Natural killer cell (primary cell): ENCODE results near the gene TPO. TPM values are rescaled to one million over a fixed set of nuclear protein-coding genes. Genes with fewer than 3 reads are reported as not detected.

Experiments
- ATAC-seq, 3 donors: fragments of 150-1000 bp in 2 of 3; fragments of 200-7000 bp in 1 of 3; cut with Tn5 transposase; 1 replicate in 1 of 3; 2 replicates in 2 of 3; pipeline ENCODE4 v1.10.0; 2021; ENCODE audit warnings: mild to moderate bottlenecking in 2 of 3, moderate library complexity in 2 of 3
- DNase-seq, 2 donors: peaks; one replicate each; pipeline versions ENCODE4 v3.0.0 to v3.0.0-alpha.2; 2013 to 2021; ENCODE audit warnings: mixed read lengths in 1 of 2
- H3K27ac ChIP-seq: one replicate; pipeline ENCODE4 v1.5.1; 2013; ENCODE audit warnings: mild to moderate bottlenecking, low read length
- H3K27me3 ChIP-seq: one replicate; pipeline ENCODE4 v1.6.1; 2013; ENCODE audit warnings: low read length; ENCODE audit not compliant: control insufficient read depth, insufficient read depth
- H3K36me3 ChIP-seq: one replicate; pipeline ENCODE4 v1.6.1; 2013; ENCODE audit warnings: low read length; ENCODE audit not compliant: control insufficient read depth, insufficient read depth
- H3K4me1 ChIP-seq: one replicate; pipeline ENCODE4 v1.6.1; 2013; ENCODE audit warnings: low read length; ENCODE audit not compliant: control insufficient read depth, insufficient read depth
- H3K4me3 ChIP-seq: one replicate; pipeline ENCODE4 v1.5.1; 2013; ENCODE audit warnings: low read length
- H3K9me3 ChIP-seq: one replicate; pipeline ENCODE4 v1.6.1; 2013; ENCODE audit warnings: low read length; ENCODE audit not compliant: control insufficient read depth, insufficient read depth
- H3K27ac Mint-ChIP-seq, 2 donors: one replicate each; pipeline ENCODE4 v1.8.0; 2022; ENCODE audit warnings: mild to moderate bottlenecking in 2 of 2, mixed read lengths in 2 of 2, moderate library complexity in 1 of 2
- H3K27me3 Mint-ChIP-seq, 2 donors: one replicate each; pipeline ENCODE4 v1.8.0; 2022; ENCODE audit warnings: low read depth in 2 of 2, mixed read lengths in 2 of 2
- H3K36me3 Mint-ChIP-seq: one replicate; pipeline ENCODE4 v1.8.0; 2022; ENCODE audit warnings: mixed read lengths
- H3K4me1 Mint-ChIP-seq, 2 donors: one replicate each; pipeline ENCODE4 v1.8.0; 2022; ENCODE audit warnings: mixed read lengths in 2 of 2
- H3K4me3 Mint-ChIP-seq: one replicate; pipeline ENCODE4 v1.8.0; 2022; ENCODE audit warnings: mild to moderate bottlenecking, moderate library complexity, mixed read lengths
- H3K9me3 Mint-ChIP-seq, 2 donors: one replicate each; pipeline ENCODE4 v1.8.0; 2022; ENCODE audit warnings: mixed read lengths in 2 of 2
- WGBS: methylation state at CpG from one replicate; pipeline ENCODE4 v1.1.7; 2013; ENCODE audit warnings: missing lambda C conversion rate; ENCODE audit not compliant: insufficient coverage; 5-methylcytosine and 5-hydroxymethylcytosine counted together
- intact Hi-C: fragments of 100-400 bp; cut with micrococcal nuclease; formaldehyde crosslinking; loops from one replicate; pipeline ENCODE4 v1.14.2; 2022
- total RNA-seq, 4 donors: library from RNA; stranded (reverse); fragments of 120-200 nt in 1 of 4; gene quantifications; one replicate each; pipeline versions ENCODE4 v1.2.3 to v1.2.4, GENCODE V29; 2013 to 2022
- TF ChIP-seq, protein P1 (sequence below): fragments of 200-600 bp; IDR thresholded peaks from one replicate; pipeline ENCODE4 v1.8.0; 2022; ENCODE audit warnings: antibody characterized with exemption

Gene TPO
- total RNA-seq, 3 donors from 2014 or later (not counting 1 experiment from before 2014, with no cell fraction given): not detected

DNA sequence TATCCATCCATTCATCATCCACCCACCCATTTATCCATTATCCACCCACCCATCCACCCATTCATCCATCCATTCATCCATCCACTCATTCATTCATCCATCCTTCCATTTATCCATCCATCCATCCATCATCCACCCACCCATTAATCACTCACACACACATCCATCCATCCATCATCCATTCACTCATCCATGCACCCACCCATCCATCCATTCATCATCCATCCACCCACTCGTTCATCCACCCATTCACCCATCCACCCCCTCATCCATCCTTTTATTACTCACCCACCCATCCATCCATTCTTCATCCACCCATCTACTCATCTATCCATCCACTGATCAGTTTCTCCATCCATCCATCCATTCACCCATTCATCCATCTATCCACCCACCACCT, 8.1 kb upstream of the TPO start:
- no peak overlapping the region for H3K4me3 Mint-ChIP-seq
- Histone ChIP-seq H3K4me1 (no peaks in the 10 kb centered on the region), H3K9me3 (no peaks in the 10 kb centered on the region), H3K27me3 (no peaks in the 10 kb centered on the region), H3K27ac (no peak overlapping the region), H3K36me3 (no peaks in the 10 kb centered on the region), H3K4me3 (no peak overlapping the region)
- WGBS: 91% methylated on average over 1 of the region's 1 CpG
- TF ChIP-seq, protein P1, sequence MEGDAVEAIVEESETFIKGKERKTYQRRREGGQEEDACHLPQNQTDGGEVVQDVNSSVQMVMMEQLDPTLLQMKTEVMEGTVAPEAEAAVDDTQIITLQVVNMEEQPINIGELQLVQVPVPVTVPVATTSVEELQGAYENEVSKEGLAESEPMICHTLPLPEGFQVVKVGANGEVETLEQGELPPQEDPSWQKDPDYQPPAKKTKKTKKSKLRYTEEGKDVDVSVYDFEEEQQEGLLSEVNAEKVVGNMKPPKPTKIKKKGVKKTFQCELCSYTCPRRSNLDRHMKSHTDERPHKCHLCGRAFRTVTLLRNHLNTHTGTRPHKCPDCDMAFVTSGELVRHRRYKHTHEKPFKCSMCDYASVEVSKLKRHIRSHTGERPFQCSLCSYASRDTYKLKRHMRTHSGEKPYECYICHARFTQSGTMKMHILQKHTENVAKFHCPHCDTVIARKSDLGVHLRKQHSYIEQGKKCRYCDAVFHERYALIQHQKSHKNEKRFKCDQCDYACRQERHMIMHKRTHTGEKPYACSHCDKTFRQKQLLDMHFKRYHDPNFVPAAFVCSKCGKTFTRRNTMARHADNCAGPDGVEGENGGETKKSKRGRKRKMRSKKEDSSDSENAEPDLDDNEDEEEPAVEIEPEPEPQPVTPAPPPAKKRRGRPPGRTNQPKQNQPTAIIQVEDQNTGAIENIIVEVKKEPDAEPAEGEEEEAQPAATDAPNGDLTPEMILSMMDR: no peak
- H3K27ac Mint-ChIP-seq: no peak overlapping the region
- no peaks in the 10 kb centered on the region for H3K36me3 Mint-ChIP-seq
- intact Hi-C loops: no loop called here
- H3K27me3 Mint-ChIP-seq: no peaks in the 10 kb centered on the region
- ATAC-seq (no peak), DNase-seq (no peak)
- peaks cover 0 to 4% of the 10 kb centered on the region in 2 donors for H3K9me3 Mint-ChIP-seq
- no peaks in the 10 kb centered on the region for H3K4me1 Mint-ChIP-seq

DNA sequence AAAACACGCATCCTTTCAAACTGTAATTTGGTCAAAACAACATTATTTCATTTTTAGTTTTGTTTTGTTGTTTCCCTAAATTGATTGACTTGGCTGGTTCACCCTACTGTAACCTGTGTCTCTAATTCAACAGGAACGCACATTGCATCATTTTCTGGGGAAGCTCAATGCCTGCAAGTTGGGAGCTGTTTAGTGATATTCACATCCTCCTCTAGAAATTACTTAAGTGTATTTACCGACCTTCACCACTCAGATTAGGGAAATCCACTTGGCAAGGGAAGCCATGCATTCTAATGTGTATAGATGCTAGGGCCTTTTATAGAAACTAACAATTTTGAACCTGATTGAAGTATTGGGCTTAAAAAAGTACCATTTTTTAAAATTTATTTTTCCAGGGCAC, 7.3 kb upstream of the TPO start:
- peaks cover 0 to 4% of the 10 kb centered on the region in 2 donors for H3K9me3 Mint-ChIP-seq
- no peaks in the 10 kb centered on the region for H3K36me3 Mint-ChIP-seq
- 100% methylated on average over 1 of the region's 3 CpGs for WGBS
- H3K4me3 ChIP-seq: no peak overlapping the region
- no peak for DNase-seq
- H3K4me1 ChIP-seq: no peaks in the 10 kb centered on the region
- no peaks in the 10 kb centered on the region for H3K4me1 Mint-ChIP-seq
- no peak overlapping the region for H3K27ac ChIP-seq
- H3K27me3 Mint-ChIP-seq: peaks cover 0 to 6% of the 10 kb centered on the region in 2 donors
- H3K9me3 ChIP-seq: no peaks in the 10 kb centered on the region
- H3K27me3 ChIP-seq: no peaks in the 10 kb centered on the region
- no peak overlapping the region for H3K4me3 Mint-ChIP-seq
- no peak for ATAC-seq
- H3K27ac Mint-ChIP-seq: no peak overlapping the region
- no peaks in the 10 kb centered on the region for H3K36me3 ChIP-seq
- intact Hi-C loops: no loop called here
- TF ChIP-seq, protein P1: no peak

DNA sequence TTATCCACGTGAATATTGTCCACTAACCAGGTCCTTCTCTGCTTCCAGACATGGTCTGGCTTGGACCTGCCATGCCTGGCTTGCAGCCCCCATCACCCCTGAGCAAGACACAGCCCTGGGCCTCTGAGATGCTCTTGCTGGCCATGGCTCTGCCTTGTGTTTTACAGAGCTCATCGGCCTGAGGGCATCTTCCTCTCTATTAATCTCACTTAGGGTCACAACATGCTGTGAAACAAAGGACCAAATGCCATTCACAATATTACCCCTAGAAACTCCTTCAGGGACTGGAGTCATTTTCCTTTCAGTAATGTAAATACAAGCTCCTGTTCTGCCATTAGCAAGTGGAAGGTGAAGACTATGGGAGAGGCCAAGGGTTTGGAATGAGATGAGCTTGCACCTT, 6.8 kb upstream of the TPO start:
- H3K36me3 ChIP-seq: no peaks in the 10 kb centered on the region
- intact Hi-C loops: no loop called here
- TF ChIP-seq, protein P1: no peak
- ATAC-seq: no peak
- H3K9me3 ChIP-seq: no peaks in the 10 kb centered on the region
- no peak overlapping the region for H3K27ac ChIP-seq
- H3K4me3 ChIP-seq: no peak overlapping the region
- H3K27ac Mint-ChIP-seq: no peak overlapping the region
- H3K9me3 Mint-ChIP-seq: peaks cover 0 to 4% of the 10 kb centered on the region in 2 donors
- WGBS: 82% methylated on average over 2 of the region's 2 CpGs
- H3K27me3 Mint-ChIP-seq: peaks cover 0 to 10% of the 10 kb centered on the region in 2 donors
- H3K4me3 Mint-ChIP-seq: no peak overlapping the region
- H3K4me1 ChIP-seq: no peaks in the 10 kb centered on the region
- no peaks in the 10 kb centered on the region for H3K27me3 ChIP-seq
- no peaks in the 10 kb centered on the region for H3K4me1 Mint-ChIP-seq
- no peak for DNase-seq
- no peaks in the 10 kb centered on the region for H3K36me3 Mint-ChIP-seq

DNA sequence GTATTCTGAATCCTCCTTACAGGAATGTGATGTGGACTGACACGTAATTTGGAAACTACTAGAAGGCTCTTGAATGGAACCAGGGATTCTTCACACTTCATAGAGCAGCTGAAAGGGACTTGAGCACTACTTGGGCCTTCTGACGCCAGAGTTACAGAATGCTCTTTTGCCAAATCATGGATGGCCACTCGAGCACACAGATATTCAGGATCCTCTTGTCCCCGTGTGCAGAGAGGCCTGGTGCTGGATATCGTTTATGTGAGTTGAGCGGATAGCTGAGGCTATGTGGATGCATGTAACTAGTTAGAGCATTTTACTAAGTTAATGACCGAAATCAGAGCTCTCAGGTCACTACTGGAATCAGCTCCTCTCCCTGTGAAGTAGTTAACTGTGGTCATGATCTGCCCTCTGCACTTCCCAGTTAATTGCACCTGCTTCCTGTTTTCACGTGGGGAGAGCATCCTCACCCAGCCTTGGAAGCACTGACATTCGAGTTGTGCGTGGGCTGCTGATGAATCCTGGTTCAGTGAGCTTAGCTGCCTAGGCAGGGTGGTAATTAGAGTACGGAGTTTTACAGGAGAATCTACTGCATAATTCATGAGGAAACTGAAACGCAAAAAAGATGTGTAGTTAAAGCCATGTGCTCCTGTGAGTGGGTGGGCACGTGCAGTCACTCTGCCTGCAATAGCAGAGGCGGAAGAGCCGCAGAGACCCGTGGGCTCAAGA, 5.2 kb upstream of the TPO start:
- Histone ChIP-seq H3K4me3 (no peak overlapping the region), H3K4me1 (no peaks in the 10 kb centered on the region), H3K9me3 (no peaks in the 10 kb centered on the region), H3K36me3 (no peaks in the 10 kb centered on the region), H3K27me3 (no peaks in the 10 kb centered on the region), H3K27ac (no peak overlapping the region)
- Mint-ChIP-seq H3K27me3 (peaks cover 0 to 11% of the 10 kb centered on the region in 2 donors), H3K9me3 (peaks cover 0 to 4% of the 10 kb centered on the region in 2 donors), H3K36me3 (no peaks in the 10 kb centered on the region), H3K4me1 (no peaks in the 10 kb centered on the region), H3K4me3 (no peak overlapping the region), H3K27ac (no peak overlapping the region)
- intact Hi-C loops: no loop called here
- TF ChIP-seq, protein P1: no peak
- ATAC-seq (no peak), DNase-seq (no peak)
- WGBS: 74% methylated on average over 16 of the region's 16 CpGs
